Measurements from ENCODE around the gene ZSCAN32.

The ZSCAN32 gene

DNA sequence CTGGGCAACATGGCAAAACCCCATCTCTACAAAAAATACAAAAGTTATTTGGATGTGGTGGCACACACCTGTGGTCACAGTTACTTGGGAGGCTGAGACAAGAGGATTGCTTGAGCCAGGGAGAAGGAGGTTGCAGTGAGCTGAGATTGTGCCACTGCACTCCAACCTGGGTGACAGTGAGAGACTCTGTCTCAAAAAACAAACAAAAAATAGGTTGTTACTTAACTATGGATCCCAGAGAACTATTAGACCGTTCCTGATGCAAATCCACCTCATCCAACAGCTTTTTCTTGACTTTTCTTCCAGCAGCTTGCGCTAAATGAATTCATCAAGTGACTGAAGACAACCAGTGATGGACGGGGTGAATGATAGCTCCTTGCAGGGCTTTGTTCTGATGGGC lies 45.2 kb downstream of the ZSCAN32 start, which contains the start of gene OR2C1:
OR2C1 (plus strand) TSS at position 301 of the 400 bp plus-strand sequence; CDS start at position 353, 52 bp downstream.
- DNase-seq, result no peak

DNA sequence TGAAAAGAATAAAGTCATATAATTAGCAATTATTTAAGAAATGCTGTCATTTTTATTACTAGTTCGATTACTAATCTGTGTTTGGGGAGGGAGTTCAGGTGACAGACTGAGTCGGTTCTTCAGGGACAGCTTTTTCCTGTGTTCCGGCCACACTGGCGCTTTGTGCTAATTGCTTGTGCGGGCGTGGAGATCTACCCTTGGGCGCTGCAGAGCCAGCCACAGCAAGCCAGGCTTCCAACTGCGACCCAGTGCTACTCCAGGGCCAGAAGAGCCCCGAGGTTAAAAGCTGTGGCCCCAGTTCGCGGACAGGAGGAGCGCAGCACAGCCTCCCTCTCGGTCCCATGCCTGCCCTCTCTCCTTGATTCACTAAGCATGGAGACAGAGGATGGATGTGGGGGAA lies 51.6 kb downstream of the ZSCAN32 start:
- no peak for DNase-seq

DNA sequence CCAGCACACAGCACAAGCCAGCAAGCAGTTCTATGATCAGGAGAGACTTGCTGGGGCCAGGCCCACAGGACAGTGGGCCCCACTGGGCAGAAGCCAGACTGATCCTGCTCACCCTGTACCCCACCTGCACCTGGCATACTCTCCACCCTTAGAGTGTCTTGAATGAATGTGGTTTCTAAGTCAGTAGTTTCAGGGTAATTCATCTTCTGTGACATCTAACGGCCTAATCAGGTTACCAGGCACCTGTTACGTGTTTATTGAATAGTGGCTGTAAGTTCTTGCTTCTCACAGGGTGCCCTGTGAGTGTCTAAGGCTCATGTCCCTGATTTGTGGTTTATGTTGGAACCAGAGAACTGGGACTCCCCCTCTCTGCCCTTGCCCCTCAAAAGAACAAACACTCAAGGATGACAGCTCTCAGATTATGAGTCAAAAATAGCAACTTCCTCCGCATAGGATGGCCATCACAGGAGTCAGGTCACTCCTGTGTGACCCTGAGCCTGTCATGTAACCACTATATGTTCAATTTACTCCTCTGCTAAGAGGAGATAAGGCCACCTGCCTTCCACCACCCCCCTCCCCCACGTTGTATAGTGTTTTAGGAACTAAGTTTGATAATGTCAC lies 52.1 kb downstream of the ZSCAN32 start:
- DNase-seq, result no peak

DNA sequence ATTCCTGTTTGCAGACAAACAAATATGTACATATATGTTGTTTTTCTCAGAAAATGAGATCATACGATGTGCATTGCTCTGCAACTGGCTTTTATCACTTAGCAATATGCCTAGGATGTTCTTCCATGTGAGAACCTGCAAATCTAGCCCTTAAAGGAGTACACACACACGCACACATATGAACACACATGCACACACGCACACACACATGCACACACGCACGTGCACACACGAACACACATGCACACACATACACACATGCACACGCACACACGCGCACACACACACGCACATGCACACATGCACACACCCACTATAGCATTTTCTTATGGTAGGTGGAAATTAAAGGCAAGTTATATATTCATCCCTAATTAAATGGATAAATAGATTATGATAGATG lies 53.2 kb downstream of the ZSCAN32 start:
- DNase-seq, result no peak

DNA sequence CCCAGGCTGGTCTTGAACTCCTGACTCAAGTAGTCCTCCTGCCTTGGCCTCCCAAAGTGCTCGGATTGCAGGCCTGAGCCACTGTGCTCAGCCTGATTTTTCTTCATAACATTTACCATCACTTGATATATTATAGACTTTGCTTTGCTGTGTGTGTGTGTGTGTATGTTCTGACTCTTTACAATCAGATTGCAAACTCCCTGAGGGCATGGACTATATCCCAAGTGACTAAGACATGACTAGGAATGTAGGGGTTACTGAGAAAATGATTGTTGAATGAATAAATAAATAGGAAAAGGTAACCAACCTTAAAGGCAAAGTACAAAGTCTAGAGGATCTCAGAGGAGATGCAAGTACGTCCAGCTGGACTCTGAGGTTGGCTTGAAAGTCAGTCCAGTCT lies 54.8 kb downstream of the ZSCAN32 start:
- DNase-seq, result no peak
